Activated T-helper 1 cell treated with Interleukin-2 at 50 U/mL for 16 hours (primary cell): ENCODE data around the gene PADI2.

Source experiments
- DNase-seq: peaks from one replicate; pipeline ENCODE4 v3.0.0-alpha.2; 2020; ENCODE audit warnings: low read depth

The PADI2 gene

GRCh38 chr1:17119076-17119772 lies at the start of gene PADI2:
TSS of gene PADI2 (minus strand) at chr1:17119451. CDS start at chr1:17119371, 80 bp downstream.
- DNase-seq: peak; percentile 9

- DNase-seq: no peak
Measured at GRCh38 chr1:17168091-17168876, 49.0 kb upstream of the PADI2 start.

- no peak for DNase-seq
Measured at GRCh38 chr1:17167786-17168090, 48.5 kb upstream of the PADI2 start.

DNA sequence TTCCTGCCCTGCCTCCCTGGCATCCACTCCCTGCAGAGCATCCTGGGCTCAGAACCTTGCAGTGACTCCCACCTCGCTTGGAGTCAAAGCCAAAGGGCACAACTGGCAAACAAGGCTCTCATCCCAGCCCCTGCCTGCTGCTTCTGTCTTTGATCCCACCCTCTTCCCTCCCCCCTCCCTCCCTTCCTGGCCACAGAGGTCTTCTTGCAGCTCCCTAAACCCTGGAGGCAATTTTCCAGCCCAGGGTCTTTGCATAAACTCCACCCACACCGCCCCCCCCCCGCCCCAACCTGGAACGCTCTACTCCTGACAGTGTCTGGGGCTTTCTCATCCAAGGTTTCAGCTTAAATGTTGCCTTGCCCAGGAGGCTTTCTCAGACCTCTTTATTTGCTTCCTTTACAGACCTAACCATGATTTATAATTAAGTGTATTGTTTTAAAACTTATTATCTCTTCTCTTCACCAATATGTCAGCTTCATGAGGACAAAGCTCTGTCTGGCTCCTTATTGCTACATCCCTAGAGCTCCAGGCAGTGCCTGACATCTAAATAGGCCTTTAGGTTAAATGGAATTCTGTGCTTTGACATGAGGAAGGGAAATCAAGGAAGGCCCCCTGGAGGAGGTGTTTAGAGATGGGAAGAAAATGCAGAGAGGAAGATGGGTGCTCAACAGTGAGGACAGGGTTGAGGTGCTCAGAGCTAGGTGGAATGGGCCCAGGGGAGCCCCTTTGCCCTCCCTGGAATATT lies 48.0 kb upstream of the PADI2 start:
- no peak for DNase-seq

DNA sequence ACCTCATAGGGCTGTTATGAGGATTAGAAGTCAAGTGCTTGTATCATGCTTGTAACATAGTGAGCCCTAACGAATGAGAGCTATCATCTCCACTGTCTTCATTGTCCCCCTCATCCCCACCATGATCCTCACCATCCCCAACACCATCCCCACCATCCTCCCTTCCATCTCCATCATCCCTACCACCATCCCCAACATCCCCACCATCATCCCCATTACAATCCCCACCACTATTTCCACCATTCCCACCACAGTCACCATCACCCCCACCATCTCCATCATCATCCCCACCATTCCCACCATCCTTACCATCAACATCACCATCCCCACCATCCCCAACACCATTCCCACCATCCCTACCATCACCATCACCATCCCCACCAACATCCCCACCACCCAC lies 46.6 kb upstream of the PADI2 start:
- no peak for DNase-seq

DNA sequence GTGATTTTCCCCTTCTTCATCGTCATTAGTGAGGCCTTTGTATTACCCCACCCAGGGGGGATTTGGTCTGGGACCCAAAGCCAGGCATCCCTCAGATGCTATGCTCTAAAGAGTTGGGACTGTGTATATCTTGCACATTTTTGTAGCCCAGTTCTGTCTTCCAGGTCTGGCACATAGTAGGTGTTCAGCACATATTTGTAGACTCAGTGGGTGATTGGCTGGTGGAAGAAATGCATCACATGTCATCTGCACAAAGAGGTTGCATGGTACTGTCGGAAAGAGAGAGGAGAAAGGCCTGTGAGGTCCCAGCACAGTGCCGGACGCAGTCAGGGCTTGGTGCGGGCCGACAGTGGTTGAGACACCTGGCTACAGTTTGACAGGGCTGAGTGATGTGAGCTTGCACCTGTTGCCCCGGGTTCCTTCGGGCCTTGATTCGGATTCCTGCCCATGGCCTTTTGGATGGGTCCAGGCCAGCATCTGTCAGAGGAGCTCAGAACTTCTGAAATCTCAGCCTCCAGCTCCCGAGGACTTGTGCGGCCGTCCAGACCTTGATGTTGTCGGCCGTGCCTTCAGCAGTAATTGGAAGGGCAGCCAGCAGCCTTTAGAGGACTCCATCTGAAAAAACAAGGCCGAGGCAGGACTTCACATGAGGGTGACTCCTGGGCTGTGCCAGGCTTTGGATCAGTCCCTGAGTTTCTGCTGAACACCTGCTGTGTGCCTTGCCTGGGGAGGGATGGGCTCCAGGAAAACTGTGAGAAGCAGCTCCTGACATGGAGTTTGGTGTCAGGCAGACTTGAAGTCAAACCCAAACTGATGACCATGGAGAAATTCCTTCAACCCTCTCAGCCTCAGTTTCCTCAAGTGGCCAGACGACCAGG lies 44.8 kb upstream of the PADI2 start:
- no peak for DNase-seq

DNA sequence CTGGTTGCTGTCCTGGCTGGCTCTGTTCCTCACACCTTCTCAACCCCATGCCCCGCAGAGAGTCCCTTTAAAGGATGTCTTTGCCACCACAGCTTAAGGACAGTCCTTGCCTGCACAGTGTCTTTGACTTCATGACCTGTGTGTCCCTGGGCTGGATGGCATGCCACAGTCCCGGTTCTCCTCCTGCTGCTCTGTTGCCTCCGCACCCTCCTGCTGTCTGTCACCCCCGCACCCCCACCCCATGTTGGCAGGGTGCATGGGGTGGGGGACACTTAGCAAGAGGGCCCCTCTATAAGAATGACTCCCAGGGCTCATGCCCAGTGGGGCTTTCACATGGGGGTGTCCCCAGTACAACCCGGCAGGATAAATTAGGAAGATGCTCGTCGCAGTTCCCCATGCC lies 44.1 kb upstream of the PADI2 start:
- DNase-seq: no peak

DNA sequence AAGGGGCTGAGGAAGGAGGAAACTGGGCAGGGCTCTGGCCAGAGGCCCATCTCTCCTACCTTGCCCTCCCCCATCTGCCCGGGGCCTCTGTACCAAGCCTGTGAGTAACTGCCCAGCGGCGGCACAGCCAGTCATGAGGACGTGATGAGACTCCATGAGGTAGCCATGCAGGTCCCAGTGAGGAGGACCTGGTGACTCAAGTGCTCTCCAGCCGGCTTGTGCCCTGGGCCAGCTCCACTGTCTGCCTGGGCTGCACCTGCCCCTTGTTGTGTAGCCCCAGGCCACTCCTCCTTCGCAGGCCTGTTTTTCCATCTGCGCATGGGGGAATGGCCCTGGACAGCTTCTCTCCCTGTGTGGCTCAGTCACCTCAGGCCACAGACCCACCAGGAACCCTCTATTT lies 43.7 kb upstream of the PADI2 start:
- no peak for DNase-seq

DNA sequence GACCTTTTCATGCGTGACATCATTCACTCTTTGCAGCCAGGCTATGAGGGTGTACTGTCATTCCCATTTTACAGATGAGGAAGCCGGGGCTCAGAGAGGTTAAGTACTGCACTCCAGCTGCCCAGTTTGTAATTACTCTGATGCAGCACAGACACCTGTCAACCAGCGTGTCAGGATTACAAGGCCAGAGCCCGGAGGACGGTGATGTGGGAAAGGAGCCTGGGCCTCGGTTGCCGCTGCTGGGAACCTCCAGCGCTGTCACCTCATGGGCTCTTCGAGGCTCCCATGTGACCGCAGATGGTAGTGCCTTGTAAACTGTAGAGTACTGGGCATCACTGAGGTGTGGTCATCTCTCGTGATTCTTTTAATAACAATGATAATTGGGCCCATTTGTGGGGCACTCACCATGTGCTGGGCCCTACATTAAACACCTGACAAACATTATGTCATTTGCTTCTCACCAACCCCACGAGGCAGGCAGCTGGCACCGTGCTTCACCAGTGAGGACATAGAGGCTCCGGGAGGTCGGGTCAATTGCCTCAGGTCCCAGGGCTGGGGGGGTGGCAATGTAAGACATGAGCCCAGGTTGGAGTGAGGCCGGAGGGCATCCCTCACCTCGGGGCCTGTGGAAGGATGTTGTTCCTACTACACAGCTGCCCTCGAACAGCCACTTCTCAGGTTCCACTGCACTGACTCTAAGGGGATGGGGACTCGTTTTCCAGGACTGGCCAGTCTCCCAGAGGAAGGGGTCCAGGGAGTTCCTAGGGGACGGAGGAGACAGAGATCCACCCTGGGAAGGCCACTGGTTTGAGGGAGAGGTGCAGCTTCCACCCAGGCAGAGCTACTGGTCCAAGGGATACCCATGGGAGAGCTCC lies 42.9 kb upstream of the PADI2 start:
- DNase-seq: no peak

DNA sequence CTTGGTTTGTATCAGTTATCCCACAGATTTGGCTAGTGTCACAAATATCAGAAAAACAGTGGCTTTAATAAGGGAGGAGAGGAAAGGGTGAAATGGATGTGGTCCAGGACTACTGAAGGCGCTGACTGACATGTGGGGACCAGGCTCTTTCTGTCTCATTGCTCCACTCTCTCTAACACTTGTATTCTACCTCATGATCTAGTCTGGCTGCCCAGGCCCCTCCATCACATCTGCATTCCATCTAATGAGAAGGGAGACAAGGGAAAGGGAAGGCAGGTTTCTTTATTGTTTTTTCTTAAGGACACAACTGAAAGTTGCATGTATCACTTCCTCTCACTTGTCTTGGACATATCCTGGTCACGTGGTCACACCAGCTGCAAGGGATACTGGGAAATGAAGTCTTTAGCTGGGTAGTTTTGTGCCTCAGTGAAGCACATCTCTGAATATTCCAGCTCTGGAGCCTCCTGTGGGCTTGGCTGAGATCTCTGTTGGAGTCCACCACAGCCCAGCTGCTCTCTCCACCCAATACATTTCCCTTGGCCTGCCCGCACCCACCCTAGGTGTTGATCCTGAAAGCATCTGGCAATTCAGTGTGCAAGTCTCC lies 42.0 kb upstream of the PADI2 start:
- DNase-seq: no peak

DNA sequence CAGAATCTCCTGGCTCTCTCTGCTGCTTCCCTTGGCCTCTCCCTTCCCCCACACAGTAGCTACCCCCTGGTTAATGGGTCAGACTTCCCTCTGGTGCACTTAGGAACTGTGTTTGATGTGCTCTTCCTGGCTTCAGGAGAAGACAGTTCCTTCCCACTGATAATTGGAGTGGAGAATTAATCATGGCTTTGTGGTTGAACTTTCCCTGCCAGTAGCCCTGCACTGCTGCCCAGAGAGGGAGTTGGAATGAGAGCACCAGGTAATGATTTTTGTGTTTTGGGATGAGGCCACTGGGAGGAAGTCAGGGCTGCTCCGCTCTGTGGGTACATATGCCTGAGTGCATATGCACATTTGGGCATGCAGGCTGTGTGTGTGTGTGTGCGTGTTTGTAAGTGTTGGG lies 39.7 kb upstream of the PADI2 start:
- DNase-seq: no peak

GRCh38 chr1:17156108-17156507 lies 36.9 kb upstream of the PADI2 start:
- no peak for DNase-seq

- no peak for DNase-seq
Measured at GRCh38 chr1:17155257-17155920, 36.1 kb upstream of the PADI2 start.

- DNase-seq: no peak
Measured at GRCh38 chr1:17149771-17150170, 30.5 kb upstream of the PADI2 start.

DNA sequence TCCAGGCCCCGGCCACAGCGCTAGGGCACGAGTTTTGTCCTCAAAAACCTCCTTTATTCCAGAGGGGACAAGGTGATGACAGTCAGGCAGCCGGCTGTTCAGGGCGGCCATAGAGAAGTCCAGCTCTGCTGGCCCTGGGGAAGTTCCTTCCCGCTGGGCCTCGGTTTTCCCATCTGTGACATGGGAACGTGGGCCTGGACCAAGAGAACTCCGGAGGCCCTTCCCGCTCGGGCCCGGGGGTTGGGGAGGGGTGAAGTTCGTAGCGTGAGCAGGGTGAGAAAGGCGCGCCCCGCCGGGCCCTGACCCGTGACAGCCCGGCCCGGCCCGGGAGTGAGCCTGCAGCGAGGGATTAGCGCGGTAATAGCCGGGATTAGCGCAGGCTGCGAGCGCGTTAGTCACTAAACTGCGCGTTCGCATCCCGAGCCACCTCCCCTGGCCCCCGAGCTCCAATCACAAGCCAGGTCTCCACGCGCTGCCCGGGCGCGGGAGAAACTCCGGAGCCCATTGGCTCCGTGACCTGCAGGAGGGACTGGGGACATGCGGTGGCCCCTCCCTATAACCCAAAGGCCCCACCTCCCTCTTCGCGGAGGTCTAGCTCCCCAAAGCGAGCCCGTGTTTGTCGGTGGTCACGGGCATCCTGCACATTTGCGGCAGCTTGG lies 29.8 kb upstream of the PADI2 start:
- DNase-seq: no peak

DNA sequence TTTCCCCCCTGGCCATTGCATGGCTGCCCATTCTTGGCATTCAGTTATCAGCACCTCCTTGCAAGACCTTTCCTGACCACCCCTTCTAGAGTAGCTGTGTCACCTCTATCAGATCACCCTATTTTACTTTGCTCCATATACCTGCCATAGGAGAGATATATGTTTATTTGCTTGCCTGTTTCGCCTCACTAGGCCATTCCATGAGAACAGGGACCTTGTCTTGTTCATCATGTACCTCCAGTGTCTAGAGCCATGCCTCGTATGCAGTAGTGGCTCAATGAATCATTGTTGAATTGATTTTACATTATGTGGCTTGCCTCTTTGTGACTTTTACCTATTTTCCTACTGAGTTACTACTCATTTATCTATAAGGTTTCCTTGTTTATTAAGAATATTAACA lies 26.4 kb upstream of the PADI2 start:
- no peak for DNase-seq

DNA sequence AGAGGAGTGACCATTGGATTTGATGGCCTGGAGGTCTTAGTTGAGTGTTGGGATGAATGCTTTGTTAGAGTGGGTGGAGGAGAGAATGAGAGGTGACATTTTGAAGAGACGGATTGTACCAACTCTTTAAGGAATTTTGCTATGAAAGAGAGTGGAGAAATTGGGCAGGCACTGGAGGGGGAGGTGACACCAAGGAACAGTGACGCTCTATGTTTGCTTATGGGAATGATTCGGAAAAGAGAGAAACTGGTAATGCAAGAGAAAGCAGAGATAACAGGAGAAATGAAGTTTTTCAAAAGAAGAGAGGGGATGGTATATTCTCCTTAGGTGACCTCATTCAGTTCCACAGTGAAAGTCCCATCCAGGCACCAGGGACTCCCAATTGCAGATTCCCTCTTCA lies 24.5 kb upstream of the PADI2 start:
- DNase-seq: no peak

DNA sequence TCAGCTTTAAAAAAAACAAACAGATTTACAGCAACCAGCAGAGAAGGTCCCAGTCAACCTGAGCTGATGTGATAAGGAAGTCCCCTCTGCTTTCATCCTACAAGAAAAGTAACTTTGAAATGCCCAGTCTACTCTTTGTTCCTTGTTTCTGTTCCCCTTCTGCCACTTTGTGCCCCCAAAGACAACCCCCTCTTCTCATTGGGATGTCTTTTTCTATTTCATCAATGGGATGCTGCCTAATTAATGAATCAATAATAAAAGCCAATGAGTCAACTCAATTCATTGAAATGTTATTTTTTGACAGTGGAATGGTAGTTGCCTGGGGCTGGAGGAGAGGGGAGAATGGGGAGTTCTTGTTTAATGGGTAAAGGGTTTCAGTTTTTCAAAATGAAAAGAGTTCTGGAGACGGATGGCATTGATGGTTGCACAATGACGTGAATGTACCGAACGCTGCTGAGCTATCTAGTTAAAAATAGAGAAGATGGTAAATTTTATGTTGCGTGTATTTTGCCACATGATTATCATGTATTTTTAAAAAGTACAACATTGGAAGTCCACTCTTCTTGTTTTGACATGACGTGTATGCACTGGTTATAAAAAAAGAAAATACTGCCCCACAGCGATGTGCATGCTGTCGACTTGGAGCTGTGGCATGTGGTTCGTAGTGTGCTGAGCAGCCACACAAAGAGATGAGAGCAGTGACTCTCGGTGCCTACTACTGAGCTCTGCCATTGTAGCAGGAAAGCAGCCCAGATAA lies 22.4 kb upstream of the PADI2 start:
- DNase-seq: no peak

- no peak for DNase-seq
Measured at GRCh38 chr1:17140279-17140678, 21.0 kb upstream of the PADI2 start.
